HG03066 (cell line): Measurements from ENCODE around the gene FCMR.

Experiments used
- ATAC-seq: cut with Tn5 transposase; IDR thresholded peaks from one replicate; pipeline ENCODE4 v1.9.1; 2021; ENCODE audit warnings: low read depth; ENCODE audit not compliant: unreplicated experiment

The FCMR gene

GRCh38 chr1:206921772-206922265, at the start of gene FCMR:
FCMR (minus strand) TSS chr1:206921941; CDS start chr1:206921854, 87 bp downstream.
- peak; percentile 22 for ATAC-seq

GRCh38 chr1:206971029-206971655, 49.4 kb upstream of the FCMR start:
- peak; percentile 57 for ATAC-seq

GRCh38 chr1:206970446-206970845, 48.7 kb upstream of the FCMR start, which contains the start of gene FCAMR:
FCAMR (minus strand) TSS chr1:206970460; CDS start chr1:206970125, 335 bp downstream.
- no peak for ATAC-seq

GRCh38 chr1:206969090-206969489, 47.3 kb upstream of the FCMR start:
- ATAC-seq = no peak

- peak; percentile 61 for ATAC-seq
Measured at GRCh38 chr1:206967096-206967849, 45.5 kb upstream of the FCMR start.

GRCh38 chr1:206965781-206966180, 44.0 kb upstream of the FCMR start:
- no peak for ATAC-seq

GRCh38 chr1:206963740-206964139, 42.0 kb upstream of the FCMR start:
- no peak for ATAC-seq

GRCh38 chr1:206963119-206963712, 41.5 kb upstream of the FCMR start:
- ATAC-seq = no peak

GRCh38 chr1:206962272-206962671, 40.5 kb upstream of the FCMR start:
- ATAC-seq = no peak

- no peak for ATAC-seq
Measured at GRCh38 chr1:206961668-206962067, 39.9 kb upstream of the FCMR start.

- ATAC-seq = no peak
Measured at GRCh38 chr1:206960676-206961386, 39.1 kb upstream of the FCMR start.

GRCh38 chr1:206958144-206958543, 36.4 kb upstream of the FCMR start:
- no peak for ATAC-seq

GRCh38 chr1:206957639-206958038, 35.9 kb upstream of the FCMR start:
- ATAC-seq = no peak

GRCh38 chr1:206955476-206956451, 34.0 kb upstream of the FCMR start:
- peak; percentile 37 for ATAC-seq

GRCh38 chr1:206954459-206955342, 33.0 kb upstream of the FCMR start:
- ATAC-seq = no peak

- ATAC-seq = no peak
Measured at GRCh38 chr1:206953626-206954025, 31.9 kb upstream of the FCMR start.

GRCh38 chr1:206953126-206953525, 31.4 kb upstream of the FCMR start:
- no peak for ATAC-seq

- ATAC-seq = no peak
Measured at GRCh38 chr1:206952171-206952570, 30.4 kb upstream of the FCMR start.
